NCI-H510A treated with DMSO at 0.1 percent for 48 hours (cell line): ENCODE data around the gene TMEM63B.
"Not testable (repeated sequence)": the region's sequence is repeated elsewhere in the genome, so short reads cannot be mapped to it uniquely, and the experiment has no call there.

Experiments
- DNase-seq: peaks from one replicate; lab custom pipeline; 2025; lab: John Stamatoyannopoulos, UW

Gene TMEM63B

DNA sequence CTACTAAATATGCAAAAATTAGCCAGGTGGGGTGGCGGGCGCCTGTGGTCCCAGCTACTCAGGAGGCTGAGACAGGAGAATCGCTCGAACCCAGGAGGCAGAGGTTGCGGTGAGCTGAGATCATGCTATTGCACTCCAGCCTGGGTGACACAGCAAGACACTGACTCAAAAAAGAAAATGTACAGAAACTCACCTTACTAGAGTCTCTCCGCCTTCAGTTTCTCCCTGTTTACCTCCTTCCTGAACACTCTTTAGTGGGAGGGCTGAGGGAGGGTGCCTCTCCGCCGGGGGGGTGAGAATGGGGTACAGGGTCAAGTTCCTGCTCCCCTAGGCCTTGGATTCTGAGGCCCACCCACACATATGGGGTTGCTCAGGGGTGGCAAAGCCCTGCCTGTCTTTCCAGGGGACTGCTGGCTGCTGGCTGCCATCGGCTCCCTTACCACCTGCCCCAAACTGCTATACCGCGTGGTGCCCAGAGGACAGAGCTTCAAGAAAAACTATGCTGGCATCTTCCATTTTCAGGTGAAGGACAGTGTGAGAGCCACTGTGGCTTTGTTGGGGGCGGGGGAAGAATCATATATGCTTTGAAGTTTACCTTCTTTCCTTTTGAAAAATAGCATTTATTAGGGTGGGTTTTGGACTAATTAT lies 44.7 kb downstream of the TMEM63B start:
- DNase-seq, result no peak

DNA sequence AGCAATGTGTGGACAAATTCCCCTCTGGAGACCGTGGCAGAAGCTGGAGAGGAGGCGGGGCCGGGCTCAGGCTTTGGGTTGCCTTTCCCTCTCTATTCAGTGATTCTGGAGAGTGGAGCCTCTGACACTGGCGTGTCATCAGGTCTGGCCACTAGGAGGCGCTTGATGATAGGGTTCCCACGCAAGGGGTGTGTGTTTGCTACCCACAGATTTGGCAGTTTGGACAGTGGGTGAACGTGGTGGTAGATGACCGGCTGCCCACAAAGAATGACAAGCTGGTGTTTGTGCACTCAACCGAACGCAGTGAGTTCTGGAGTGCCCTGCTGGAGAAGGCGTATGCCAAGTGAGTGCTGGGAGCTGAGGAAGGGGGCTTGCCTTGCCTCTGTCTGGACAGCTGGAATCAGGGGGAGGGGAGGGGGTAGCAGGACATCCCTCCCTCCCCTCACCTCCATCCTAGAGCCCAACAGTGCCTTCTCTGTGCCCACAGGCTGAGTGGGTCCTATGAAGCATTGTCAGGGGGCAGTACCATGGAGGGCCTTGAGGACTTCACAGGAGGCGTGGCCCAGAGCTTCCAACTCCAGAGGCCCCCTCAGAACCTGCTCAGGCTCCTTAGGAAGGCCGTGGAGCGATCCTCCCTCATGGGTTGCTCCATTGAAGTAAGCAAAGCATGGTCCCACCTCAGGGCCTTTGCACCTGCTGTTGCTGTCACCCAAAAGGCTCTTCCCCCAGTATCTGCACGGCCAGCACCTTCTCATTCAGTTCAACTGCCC lies 45.6 kb downstream of the TMEM63B start:
- peak; percentile 61 for DNase-seq

DNA sequence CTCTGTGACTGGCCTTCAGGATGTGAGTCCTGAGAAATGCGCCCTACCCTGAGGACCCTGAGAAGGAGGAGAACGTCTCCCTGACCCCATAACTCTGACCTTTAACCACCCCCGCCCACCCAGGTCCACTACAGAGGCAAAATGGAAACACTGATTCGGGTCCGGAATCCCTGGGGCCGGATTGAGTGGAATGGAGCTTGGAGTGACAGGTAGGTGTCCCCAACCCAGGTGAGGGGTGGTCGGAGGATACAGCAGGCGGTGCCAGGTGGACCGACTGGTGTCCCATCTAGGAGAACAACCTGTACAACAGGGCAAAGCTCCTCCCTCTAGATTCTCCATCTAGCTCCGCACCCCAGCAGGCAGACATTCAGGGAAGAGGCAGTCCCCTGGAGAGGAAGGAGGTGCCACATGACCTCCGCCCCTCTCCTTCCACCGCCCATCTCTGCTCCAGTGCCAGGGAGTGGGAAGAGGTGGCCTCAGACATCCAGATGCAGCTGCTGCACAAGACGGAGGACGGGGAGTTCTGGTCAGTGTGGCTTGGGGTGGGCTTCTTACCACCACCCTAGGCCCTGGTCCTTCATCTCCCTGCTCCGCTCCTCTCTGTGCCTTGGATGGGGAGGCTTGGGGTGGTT lies 48.9 kb downstream of the TMEM63B start:
- no peak for DNase-seq

DNA sequence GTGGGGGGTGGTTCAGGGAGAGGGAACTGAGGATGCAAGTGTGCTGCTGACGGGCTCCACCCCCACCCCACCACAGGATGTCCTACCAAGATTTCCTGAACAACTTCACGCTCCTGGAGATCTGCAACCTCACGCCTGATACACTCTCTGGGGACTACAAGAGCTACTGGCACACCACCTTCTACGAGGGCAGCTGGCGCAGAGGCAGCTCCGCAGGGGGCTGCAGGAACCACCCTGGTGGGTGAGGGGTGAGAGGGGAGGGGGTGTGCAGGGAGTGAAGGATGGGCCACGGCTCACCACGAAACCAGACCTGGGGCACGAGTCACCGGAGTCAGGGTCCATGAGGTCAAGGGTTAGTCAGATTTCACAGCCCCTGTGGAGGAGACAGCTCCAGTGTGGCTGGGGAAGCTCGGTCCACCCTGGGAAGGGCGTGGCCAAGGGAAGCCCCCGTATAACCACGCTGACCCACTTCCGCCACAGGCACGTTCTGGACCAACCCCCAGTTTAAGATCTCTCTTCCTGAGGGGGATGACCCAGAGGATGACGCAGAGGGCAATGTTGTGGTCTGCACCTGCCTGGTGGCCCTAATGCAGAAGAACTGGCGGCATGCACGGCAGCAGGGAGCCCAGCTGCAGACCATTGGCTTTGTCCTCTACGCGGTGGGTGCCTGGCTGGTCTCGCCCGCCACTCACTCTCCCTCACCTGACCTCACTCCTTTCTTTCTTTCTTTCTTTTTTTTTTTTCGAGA lies 49.6 kb downstream of the TMEM63B start:
- no peak for DNase-seq

DNA sequence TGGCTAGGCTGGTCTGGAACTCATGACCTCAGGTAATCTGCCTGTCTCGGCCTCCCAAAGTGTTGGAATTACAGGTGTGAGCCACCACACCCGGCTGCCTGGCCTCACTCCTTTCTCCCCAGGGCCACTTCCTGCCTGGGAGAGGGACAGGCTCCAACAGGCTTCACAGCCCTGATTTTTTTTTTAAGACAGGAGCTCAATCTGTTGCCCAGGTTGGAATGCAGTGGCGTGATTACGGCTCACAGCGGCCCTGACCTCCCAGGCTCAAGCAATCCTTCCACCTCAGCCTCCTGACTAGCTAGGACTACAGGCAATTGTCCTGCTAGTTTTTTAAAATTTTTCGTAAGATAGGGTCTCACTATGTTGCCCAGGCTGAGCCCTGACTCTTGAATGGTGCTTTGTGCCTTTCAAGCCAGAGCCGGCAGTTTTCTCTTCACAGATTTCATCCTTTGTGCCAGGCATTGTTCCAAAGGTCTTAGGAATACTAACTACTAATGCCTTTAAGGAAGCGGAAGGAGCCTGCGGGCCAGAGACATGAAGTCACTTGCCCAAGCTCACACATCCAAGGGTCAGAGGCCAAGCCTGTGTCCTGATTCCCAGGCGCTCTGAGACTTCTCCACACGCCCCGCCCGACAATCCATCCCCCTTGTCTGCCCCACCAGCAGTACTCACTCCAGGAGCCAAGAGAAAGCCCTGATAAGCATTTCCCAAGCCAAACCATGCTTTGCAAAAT lies 50.5 kb downstream of the TMEM63B start:
- DNase-seq, result no peak

DNA sequence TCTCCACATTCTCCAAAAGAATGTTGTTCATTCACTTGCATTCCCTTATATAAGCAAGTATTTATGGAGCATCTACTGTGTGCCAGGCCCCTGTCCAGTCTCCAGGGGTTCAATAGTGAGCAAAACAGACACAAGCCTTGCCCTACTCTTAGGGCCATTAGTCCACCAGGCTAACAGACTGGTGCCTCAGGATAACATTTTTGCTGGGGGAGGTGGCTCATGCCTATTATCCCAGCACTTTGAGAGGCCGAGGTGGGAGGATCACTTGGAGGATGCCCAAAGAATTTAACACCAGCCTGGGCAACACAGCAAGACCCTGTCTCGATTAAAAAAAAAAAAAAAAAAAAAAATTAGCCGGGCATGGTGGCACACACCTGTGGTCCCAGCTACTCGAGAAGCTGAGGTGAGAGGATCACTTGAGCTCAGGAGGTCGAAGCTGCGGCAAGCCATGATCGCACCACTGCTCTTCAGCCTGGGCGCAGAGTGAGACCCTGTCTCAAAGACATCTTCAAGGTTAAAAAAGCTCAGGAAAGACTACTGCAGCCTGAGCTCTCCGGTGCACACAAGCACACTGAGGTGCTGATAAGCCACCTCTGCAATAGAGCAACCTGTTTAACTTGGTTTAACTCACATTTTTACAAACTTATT lies 51.2 kb downstream of the TMEM63B start:
- no peak for DNase-seq

DNA sequence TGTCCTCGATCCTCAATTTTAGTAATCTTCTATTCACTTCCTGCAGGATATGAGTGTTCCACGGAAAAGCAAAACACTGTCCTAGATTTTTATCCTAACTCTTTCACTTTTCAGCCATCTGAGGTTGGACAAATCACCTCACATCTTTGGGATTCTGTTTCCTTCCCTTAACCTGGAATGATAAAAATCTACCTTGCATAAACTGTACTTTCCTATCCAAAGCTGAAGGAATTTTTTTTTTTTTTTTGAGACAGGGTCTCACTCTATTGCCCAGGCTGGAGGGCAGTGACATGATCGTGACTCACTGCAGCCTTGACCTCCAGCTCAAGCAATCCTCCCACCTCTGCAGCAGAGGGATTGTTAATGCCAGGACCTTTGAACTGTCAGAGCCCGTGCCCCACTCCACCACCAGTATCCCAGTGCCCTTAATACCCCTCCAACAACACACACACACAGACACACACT lies 51.8 kb downstream of the TMEM63B start:
- DNase-seq, result no peak

DNA sequence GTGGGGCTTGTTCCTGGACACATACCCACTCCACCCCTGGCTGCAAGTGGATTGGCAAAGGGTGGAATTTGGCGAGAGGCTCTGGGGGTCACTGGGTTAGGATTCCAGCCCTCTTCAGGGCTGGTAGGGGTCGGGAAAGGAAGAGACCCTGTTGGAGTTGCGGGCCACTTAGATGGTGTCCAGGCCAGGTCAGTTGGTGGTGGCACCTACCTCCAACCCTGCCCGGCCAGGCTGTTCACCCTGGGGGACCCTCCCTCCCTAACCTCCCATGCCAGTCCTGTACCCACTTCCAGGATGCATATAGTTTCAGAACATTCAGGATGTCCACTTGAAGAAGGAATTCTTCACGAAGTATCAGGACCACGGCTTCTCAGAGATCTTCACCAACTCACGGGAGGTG lies 52.3 kb downstream of the TMEM63B start:
- DNase-seq, result no peak

DNA sequence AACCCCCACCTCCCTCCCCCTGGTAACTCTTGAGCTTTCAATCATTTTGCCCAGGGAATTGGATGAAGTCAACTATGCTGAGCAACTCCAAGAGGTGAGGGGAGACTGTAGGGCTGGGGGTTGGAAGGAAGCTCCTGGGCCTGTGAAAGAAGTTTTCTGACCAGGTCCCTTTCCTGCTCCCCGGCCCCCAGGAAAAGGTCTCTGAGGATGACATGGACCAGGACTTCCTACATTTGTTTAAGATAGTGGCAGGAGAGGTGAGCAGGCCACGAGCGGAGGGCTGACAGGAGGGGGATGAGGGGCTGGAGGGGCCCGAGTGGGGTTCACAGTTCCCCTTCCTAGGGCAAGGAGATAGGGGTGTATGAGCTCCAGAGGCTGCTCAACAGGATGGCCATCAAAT lies 53.1 kb downstream of the TMEM63B start:
- DNase-seq, result no peak

DNA sequence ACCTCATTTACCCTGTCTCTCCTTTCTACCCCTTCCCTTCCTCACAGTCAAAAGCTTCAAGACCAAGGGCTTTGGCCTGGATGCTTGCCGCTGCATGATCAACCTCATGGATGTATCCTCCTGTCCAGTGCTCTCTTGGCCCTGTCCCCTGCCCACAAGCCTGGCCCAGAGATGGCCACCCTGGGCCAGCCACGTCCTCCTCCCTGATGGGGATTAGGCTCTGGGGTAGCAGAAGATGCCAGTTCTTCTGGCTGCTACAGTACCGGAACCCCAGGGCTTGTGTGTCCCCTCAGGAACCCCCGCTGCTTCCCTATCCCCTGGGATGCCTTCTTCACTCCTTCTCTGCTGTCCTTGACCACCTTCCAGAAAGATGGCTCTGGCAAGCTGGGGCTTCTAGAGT lies 53.5 kb downstream of the TMEM63B start:
- DNase-seq, result no peak

DNA sequence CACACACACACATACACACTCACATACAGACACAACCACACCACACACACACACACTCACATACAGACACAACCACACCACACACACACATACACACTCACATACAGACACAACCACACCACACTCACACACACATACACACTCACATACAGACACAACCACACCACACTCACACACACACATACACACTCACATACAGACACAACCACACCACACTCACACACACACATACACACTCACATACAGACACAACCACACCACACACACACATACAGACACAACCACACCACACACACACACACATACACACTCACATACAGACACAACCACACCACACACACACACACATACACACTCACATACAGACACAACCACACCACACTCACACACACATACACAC lies 54.4 kb downstream of the TMEM63B start:
- DNase-seq, result not testable (repeated sequence)

DNA sequence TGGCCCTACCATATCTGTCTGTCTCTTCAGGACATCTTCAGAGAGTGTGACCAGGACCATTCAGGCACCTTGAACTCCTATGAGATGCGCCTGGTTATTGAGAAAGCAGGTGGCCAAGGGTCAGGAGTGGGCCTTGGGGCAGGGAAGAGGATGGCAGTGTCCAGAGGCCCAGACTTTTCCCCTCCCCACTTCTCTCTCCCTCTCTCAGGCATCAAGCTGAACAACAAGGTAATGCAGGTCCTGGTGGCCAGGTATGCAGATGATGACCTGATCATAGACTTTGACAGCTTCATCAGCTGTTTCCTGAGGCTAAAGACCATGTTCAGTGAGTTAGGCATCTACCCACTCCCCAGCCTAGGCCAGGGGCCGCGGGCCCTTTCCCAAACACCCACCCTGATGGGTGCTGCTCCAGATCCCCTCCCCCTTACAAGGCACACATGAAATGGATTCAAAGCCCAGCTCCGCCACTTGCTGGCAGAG lies 55.6 kb downstream of the TMEM63B start:
- no peak for DNase-seq

DNA sequence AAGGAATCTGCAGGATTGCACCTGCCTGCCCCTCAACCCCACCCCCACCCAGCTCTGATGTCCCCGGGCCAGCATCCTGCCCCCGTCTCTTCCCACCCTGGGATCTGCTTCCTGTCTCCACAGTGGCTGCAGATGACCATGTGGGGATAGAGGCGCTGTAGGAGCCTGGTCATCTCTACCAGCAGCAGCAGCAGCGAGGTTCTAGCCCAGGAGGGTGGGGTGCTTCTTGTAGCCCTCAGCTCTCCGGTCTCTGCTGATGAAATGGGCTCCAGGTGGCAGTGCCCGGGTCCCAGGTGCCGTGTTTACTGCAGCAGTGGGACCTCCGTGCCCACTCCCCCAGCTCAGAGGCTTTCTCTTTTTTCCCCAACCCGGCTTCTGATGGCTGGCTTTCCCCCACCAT lies 56.4 kb downstream of the TMEM63B start:
- DNase-seq, result no peak

DNA sequence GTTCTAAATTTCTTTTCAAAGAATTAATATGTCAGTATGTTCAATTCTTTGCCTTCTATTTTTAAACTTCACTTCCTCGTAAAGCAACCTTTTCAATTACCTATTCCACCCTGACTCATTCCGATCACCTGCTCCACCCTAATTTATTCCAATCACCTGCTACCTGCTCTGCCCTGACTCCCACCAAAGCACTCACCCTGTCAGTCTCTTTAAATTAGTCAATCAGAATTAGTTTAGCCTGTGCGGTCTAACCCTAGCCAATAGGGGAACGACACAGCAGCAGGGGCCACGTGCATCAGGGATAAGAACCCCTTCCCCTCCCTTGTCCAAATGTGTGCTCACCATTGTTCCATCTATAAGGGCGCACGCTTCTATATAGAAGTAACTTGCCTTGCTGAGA lies 58.0 kb downstream of the TMEM63B start:
- peak; percentile 44 for DNase-seq

DNA sequence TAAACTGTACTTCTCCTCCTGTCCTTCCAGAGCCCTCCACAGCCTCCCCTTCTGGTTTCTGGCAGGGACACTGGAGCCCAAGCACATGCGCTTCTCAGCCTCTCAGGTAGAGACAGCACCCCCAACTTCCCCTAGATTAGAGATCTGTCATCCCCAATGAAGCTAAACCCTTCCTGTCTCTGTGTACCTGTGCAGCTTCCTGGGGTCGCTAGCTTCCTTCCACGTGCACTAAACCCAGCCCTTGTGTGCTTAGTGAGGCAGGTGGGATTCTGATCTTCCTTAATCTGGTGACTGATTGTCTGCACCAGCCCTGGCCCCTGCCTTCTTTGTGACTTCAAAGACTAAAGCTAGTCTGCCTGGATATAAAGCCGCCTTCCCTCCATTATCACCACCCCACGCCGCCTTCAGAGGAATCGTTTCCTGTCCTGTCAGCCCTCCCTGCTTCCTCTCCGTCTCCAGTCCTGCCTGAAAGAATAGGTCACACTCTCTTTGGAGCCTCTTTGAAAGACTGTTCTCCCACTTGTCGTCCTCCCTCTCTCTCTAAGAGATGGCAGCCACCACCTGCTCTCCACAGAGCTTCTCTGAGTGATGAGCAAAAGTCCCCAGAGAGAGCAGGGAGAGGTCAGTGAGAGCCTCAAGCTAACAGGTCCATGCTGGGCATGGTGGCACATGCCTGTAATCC lies 58.7 kb downstream of the TMEM63B start:
- DNase-seq, result peak; percentile 42

DNA sequence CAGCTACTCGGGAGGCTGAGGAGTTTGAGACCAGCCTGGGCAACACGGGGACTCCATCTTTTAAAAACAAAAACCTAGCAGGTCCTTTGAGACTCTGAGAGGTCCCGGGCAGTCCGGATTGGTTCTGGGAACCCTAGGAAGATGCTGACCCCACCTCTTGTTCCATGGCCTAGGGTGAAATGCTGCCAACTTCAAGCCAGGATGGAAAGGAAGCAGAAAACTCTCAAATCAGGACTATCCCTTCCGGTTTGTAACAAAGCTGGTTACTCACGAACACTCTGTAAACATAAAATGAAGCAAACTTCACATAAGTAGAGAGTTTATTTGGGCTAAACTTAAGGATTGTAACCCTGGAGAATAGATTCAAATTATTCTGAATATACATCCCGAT lies 59.3 kb downstream of the TMEM63B start:
- no peak for DNase-seq

DNA sequence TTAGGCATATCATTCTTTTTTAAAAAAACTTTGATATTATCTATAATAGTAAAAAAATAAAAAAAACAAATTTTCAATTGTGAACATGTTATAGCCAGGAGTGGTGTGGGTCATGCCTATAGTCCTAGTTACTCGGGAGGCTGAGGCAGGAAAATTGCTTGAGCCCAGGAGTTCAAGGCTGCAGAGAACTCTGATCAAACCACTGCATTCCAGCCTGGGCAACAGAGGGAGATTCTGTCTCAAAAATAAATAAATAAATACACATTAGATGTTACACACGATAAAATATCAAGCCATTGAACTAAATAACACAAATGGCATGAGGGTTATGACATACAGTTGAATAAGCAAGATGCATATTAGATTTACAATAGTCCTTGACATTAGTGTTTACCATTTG lies 61.5 kb downstream of the TMEM63B start:
- no peak for DNase-seq

DNA sequence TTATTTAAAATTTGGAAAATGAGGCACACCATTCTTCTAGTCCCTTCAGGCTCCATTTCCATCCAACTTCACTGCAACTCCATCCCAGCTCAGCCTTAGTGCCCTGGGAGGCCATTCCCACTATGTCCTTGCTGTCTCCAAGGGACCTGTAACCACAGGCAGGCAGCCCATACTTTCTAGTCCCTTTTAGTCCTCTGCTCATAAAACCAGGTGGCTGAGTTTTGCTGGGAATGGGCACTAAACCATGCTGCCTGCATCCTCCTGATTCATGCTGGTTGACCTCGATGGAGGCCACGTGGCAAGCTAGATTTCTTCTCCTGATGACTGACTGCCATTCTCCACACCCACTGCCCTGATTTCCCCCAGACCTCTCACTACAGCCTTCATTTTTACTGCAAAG lies 61.9 kb downstream of the TMEM63B start:
- no peak for DNase-seq

DNA sequence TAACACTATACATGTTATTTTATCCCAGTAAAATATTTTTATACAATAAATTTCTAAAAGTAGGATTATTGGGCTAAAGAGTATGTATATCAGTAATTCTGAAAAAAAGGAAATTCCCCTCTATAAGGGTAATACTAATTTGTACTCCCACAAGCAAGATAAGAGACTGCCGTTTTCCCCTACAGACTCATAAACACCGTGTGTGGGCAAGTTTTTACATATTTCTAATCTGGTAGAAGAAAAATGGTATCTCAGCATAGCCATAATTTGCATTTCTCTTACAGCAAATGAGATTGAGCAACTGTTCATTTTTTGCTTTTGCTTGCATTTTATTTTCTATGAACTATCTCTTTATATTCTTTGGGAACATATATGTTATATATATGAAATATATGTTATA lies 63.4 kb downstream of the TMEM63B start:
- no peak for DNase-seq

DNA sequence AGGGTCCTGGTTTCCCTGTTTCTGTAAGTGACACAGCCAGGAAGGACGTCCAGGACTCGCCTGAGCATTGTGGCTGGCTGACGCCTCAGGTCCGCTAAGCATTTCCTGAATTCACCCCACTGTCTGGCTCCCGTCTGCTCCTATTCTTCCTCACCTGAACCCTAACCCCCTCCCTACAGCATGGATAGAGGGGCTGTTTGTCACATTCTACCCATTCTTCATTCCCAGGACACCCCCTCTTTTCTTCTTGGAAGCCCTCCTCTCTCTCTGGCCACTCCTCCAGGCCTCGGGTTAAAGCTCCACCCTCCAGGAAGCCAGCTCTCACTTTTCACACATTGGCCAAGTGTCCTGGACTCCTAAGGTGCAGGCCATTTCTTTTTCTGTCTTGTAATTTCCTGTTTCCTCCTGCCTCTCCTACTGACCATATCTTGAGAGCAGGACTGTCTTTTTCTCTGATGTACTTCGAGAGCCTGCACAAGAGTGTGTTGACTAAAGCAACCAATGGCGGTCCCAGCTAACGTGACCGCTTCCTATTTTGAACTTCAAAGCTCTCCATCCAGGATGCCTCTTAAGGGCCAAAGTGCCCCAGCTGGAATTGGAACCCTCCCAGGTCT lies 65.2 kb downstream of the TMEM63B start:
- peak; percentile 22 for DNase-seq
